Adrenal gland (tissue), 5 donors: ENCODE results near the gene JPH3.

Experiments used
- CTCF ChIP-seq, 6 experiments: fragments of 450-650 bp in 4 of 6; fragments of 200-600 bp in 2 of 6; sonication (generic) in 1 of 6; IDR thresholded peaks; 1 replicate in 5 of 6; 2 replicates in 1 of 6; pipeline versions ENCODE4 v1.5.1 to v1.8.0; 2016 to 2021; ENCODE audit warnings: antibody characterized with exemption in 6 of 6, mild to moderate bottlenecking in 2 of 6, moderate library complexity in 1 of 6
- POLR2A ChIP-seq, 2 donors: fragments of 450-650 bp; IDR thresholded peaks; one replicate each; pipeline ENCODE4 v1.6.1; 2017; ENCODE audit warnings: antibody characterized with exemption in 2 of 2, mild to moderate bottlenecking in 2 of 2, moderate library complexity in 1 of 2
- donor health status: DM: no; HTN: no; CAD: no.

- TF ChIP-seq CTCF (IDR thresholded peaks at IDR 0.05) (no peak), POLR2A (IDR thresholded peaks at IDR 0.05) (no peak)
Observed at GRCh38 chr16:87586201-87586782, 16.0 kb upstream of the JPH3 start.
